ENCODE data around the gene ARSA.

The ARSA gene

DNA sequence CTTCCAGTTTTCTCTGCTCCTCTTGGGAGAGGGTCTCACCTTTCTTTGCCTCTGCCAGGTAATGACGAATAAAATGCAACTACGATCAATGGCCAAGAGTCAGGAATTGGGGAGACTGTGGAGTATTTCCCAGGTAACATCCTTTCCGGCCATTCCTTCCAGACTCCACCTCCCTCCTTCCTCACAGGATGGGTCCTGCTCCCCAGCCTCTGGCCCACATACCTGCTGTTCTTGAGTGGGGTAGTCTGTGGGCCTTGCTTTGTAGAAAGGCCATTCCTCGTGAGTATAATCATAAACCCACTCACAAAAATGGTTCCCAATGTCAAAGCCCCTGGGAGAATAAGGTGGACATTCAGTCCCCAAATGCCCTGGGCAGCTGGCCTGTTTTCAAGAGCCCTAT is 48.2 kb downstream of the ARSA start:
- DNase-seq (ENCODE audit: low spot score): no peak

DNA sequence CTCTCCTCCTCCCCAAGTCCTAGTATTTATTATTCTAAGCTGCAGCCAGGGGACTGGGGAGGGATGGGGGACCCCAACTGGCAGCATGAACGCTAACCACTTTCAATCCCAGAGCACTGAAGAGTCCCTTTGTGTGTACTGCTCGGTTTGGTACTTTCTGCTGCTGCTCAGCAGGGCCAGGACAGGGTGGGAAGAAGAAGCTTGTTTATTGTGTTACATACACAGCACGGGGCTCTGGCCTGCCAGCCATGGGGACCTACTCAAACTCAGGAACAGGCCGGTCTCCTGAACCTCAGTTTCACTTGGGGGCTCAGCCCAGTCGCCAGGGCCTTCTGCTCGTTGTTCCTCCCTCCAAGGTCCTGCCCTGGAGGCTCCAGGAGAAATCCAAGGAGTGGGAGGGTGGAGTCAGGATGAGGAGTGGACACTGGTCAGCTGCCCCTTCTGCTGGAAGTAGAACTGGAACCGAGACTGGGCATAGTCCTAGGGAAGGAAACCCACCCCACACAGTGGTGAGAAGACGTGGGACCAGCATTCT is 49.1 kb downstream of the ARSA start:
- no peak for DNase-seq (ENCODE audit: low spot score)

- peak; percentile 30 for DNase-seq (ENCODE audit: low spot score)
Measured at GRCh38 chr22:50577987-50578775, 49.8 kb downstream of the ARSA start, which contains the start of gene CPT1B. TSS of gene CPT1B (minus strand) at chr22:50578427. CDS start at chr22:50577915, 512 bp downstream.

DNA sequence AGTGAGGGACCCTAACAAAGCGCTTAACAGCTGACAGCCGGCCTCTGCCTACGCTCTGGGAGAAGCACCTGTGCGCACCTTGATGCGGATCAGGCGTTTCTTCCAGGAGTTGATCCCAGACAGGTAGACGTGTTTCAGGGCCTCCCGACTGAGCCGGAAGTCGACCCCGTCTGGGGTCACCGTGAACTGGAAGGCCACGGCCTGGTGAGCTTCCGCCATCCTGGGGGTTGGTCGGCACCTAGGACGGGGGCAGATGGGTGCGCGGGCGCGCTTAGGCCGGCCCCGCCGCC is 50.3 kb downstream of the ARSA start:
- no peak for DNase-seq (ENCODE audit: low spot score)

GRCh38 chr22:50576806-50577696 is 50.9 kb downstream of the ARSA start:
- no peak for DNase-seq (ENCODE audit: low spot score)

GRCh38 chr22:50576070-50576469 is 51.9 kb downstream of the ARSA start:
- DNase-seq (ENCODE audit: low spot score): no peak

GRCh38 chr22:50575426-50575941 is 52.5 kb downstream of the ARSA start:
- no peak for DNase-seq (ENCODE audit: low spot score)
